Endothelial cell of umbilical vein (primary cell): ENCODE results near the gene PPP1R3D. TPM values are rescaled to one million over a fixed set of nuclear protein-coding genes. Genes with fewer than 3 reads are reported as not detected.
A peak's percentile ranks its signal among the peaks of the same experiment; 100 is the strongest.

Experiments
- BruUV-seq: library from RNA; stranded (reverse); fragments of 400-500 nt; replicated peaks from 2 replicates; lab custom pipeline; 2021; lab: Mats Ljungman, UMichigan
- CTCF ChIA-PET: fragments of 300-600, 350-600 bp; sonication (Branson Sonifier 250); formaldehyde crosslinking; loops from one replicate; lab custom pipeline; 2021; ENCODE audit warnings: antibody characterized with exemption, inconsistent platforms; lab: Charles Lee
- POLR2A ChIA-PET: fragments of 300-600, 350-600 bp; sonication (Branson Sonifier 250); formaldehyde crosslinking; loops from one replicate; lab custom pipeline; 2021; ENCODE audit warnings: antibody characterized with exemption, inconsistent platforms; lab: Charles Lee
- DNase-seq: peaks from one replicate; pipeline ENCODE4 v3.0.0-alpha.2; 2011; ENCODE audit warnings: low read depth, low spot score
- FAIRE-seq: peaks from 2 replicates; lab custom pipeline; 2011; peaks lifted over from hg19 to GRCh38; lab: Jason Lieb, UNC
- H2AFZ ChIP-seq: 2 replicates; pipeline ENCODE4 v1.6.0; 2012; ENCODE audit warnings: low read depth, low read length, control low read depth, inconsistent platforms
- H3K27ac ChIP-seq: 2 replicates; pipeline ENCODE4 v1.5.1; 2011; ENCODE audit warnings: low read depth, mild to moderate bottlenecking, control low read depth, low read length, moderate library complexity; ENCODE audit not compliant: insufficient read depth
- H3K27me3 ChIP-seq, 2 experiments: 2 replicates each; pipeline versions ENCODE4 v1.6.0 to v1.6.1; 2011; ENCODE audit warnings: low read length in 2 of 2, mixed read lengths in 1 of 2; ENCODE audit not compliant: control insufficient read depth in 2 of 2, insufficient read depth in 2 of 2
- H3K36me3 ChIP-seq, 2 experiments: 2 replicates in 1 of 2; 3 replicates in 1 of 2; pipeline ENCODE4 v1.5.1; 2011; ENCODE audit warnings: low read length in 2 of 2, mild to moderate bottlenecking in 1 of 2, moderate library complexity in 1 of 2; ENCODE audit not compliant: control insufficient read depth in 2 of 2, insufficient read depth in 2 of 2; ENCODE audit errors: extremely low read depth in 1 of 2
- H3K4me1 ChIP-seq: 3 replicates; pipeline ENCODE4 v1.5.1; 2011; ENCODE audit warnings: mild to moderate bottlenecking, low read length; ENCODE audit not compliant: control insufficient read depth, insufficient read depth; ENCODE audit errors: extremely low read depth
- H3K4me2 ChIP-seq: 2 replicates; pipeline ENCODE4 v1.6.1; 2011; ENCODE audit warnings: low read length, control low read depth, mixed read lengths; ENCODE audit not compliant: insufficient read depth
- H3K4me3 ChIP-seq, 3 experiments: fragments of 200-600 bp in 1 of 3; sonication (generic), shearing (Covaris generic) in 1 of 3; replicated peaks in 1 of 3; 2 replicates each; pipeline ENCODE4 v1.5.1; 2011 to 2016; ENCODE audit warnings: control low read depth in 3 of 3, low read length in 3 of 3, mild to moderate bottlenecking in 2 of 3, inconsistent platforms in 1 of 3, low read depth in 1 of 3, moderate library complexity in 1 of 3; ENCODE audit not compliant: insufficient read depth in 1 of 3
- H3K79me2 ChIP-seq: 2 replicates; pipeline ENCODE4 v1.6.0; 2012; ENCODE audit warnings: low read length, inconsistent platforms; ENCODE audit not compliant: control insufficient read depth, insufficient read depth
- H3K9ac ChIP-seq: replicated peaks from 2 replicates; pipeline ENCODE3; 2011; ENCODE audit warnings: low read length, control low read depth; ENCODE audit not compliant: insufficient read depth; ENCODE audit errors: extremely low read depth
- H3K9me1 ChIP-seq: replicated peaks from 3 replicates; pipeline ENCODE4 v1.6.0; 2011; ENCODE audit warnings: mild to moderate bottlenecking, low read length; ENCODE audit not compliant: control insufficient read depth, insufficient read depth; ENCODE audit errors: extremely low read depth
- H3K9me3 ChIP-seq: replicated peaks from 2 replicates; pipeline ENCODE4 v1.5.1; 2012; ENCODE audit warnings: low read length, inconsistent platforms; ENCODE audit not compliant: control insufficient read depth, insufficient read depth
- H4K20me1 ChIP-seq: replicated peaks from 2 replicates; pipeline ENCODE3; 2011; ENCODE audit warnings: mild to moderate bottlenecking, low read length; ENCODE audit not compliant: control insufficient read depth, insufficient read depth; ENCODE audit errors: extremely low read depth
- CTCF ChIP-seq, 2 donors: IDR thresholded peaks; 1 replicate in 1 of 2; 2 replicates in 1 of 2; pipeline ENCODE4 v1.5.1; 2011; ENCODE audit warnings: low read length in 2 of 2, mild to moderate bottlenecking in 2 of 2, moderate library complexity in 2 of 2, control low read depth in 1 of 2, inconsistent platforms in 1 of 2, low read depth in 1 of 2; ENCODE audit not compliant: insufficient read depth in 1 of 2; ENCODE audit errors: extremely low read depth in 1 of 2
- EZH2 ChIP-seq: IDR thresholded peaks from 2 replicates; pipeline ENCODE4 v1.6.1; 2012; ENCODE audit warnings: borderline replicate concordance, low read depth, mild to moderate bottlenecking, moderate library complexity, low read length, inconsistent platforms; ENCODE audit not compliant: severe bottlenecking
- FOS ChIP-seq: IDR thresholded peaks from 2 replicates; pipeline ENCODE4 v1.6.1; 2011; ENCODE audit warnings: mild to moderate bottlenecking, low read length, moderate library complexity, borderline replicate concordance; ENCODE audit not compliant: insufficient read depth
- GATA2 ChIP-seq: IDR thresholded peaks from 2 replicates; pipeline ENCODE4 v1.7.0; 2011; ENCODE audit warnings: low read depth, mild to moderate bottlenecking, moderate library complexity, mixed read lengths, low read length; ENCODE audit not compliant: insufficient read length, insufficient read depth
- JUN ChIP-seq: IDR thresholded peaks from 2 replicates; pipeline ENCODE4 v1.6.1; 2011; ENCODE audit warnings: borderline replicate concordance, low read depth; ENCODE audit not compliant: insufficient read length, insufficient read depth
- MAX ChIP-seq: IDR thresholded peaks from 2 replicates; pipeline ENCODE4 v1.6.1; 2011; ENCODE audit not compliant: insufficient read depth, insufficient read length
- MYC ChIP-seq: IDR thresholded peaks from one replicate; pipeline ENCODE4 v1.6.1; 2011; ENCODE audit warnings: mild to moderate bottlenecking, low read depth, low read length
- POLR2A ChIP-seq: IDR thresholded peaks from 2 replicates; pipeline ENCODE4 v1.6.1; 2012; ENCODE audit warnings: low read depth, mild to moderate bottlenecking, control low read depth, low read length
- POLR2AphosphoS5 ChIP-seq: IDR thresholded peaks from 2 replicates; pipeline ENCODE4 v1.6.1; 2012; ENCODE audit warnings: low read depth, mild to moderate bottlenecking, control low read depth, low read length, moderate library complexity; ENCODE audit not compliant: insufficient read depth
- dilution Hi-C: fragments of 300-500 bp; cut with MboI; formaldehyde crosslinking; loops from one replicate; pipeline ENCODE4 v1.15.0; 2019; ENCODE audit warnings: low sequenced_read_pairs; ENCODE audit not compliant: extremely low pct_ligation_motif_present
- intact Hi-C: fragments of 100-400 bp; cut with micrococcal nuclease; formaldehyde crosslinking; loops from one replicate; pipeline ENCODE4 v1.10.0; 2022
- polyA plus RNA-seq, 4 experiments: library from polyadenylated mRNA; depleted of rRNA in 3 of 4; stranded (reverse) in 3 of 4; unstranded in 1 of 4; fragments of >200 nt; gene quantifications; 2 replicates each; pipeline versions ENCODE4 v1.2.1 to v1.2.3, GENCODE V29; 2011 to 2012; ENCODE audit warnings: missing spikeins in 1 of 4
- total RNA-seq: library from RNA; stranded (reverse); gene quantifications from 2 replicates; pipeline ENCODE4 v1.2.3, GENCODE V29; 2021

Gene PPP1R3D
- total and polyA plus RNA-seq, 2 donors (not counting 3 experiments of a cell fraction or from before 2014, with no cell fraction given) = 1.7 to 5.2 TPM

- intact Hi-C loops (loop anchor here (10.0 kb wide), 1 partner anchor 934 kb away; the partner anchor contains the start of gene TUBB1), dilution Hi-C loops (no loop called here)
- no peak overlapping the region for H3K4me3 ChIP-seq
- no peak overlapping the region for H3K27ac ChIP-seq
- DNase-seq (peak; percentile 57), FAIRE-seq (peak; percentile 85)
- CTCF ChIA-PET = interaction anchor here (0.7 to 4.6 kb wide), 4 partner anchors 9 to 1947 kb away, joined by 3 to 28 read pairs (median 14); partner anchors contain the start of genes FAM217B, PPP1R3D and SYCP2
- no peaks in the 10 kb centered on the region for H3K79me2 ChIP-seq
- H3K36me3 ChIP-seq = peaks cover 3 to 5% of the 10 kb centered on the region in 2 experiments
- H3K4me1 ChIP-seq = no peaks in the 10 kb centered on the region
- H2AFZ ChIP-seq = no peak overlapping the region
- BruUV-seq = no TSS peak
- no peak overlapping the region for H3K4me2 ChIP-seq
- no peak overlapping the region for H3K9ac ChIP-seq
- no peaks in the 10 kb centered on the region for H3K9me1 ChIP-seq
- no peaks in the 10 kb centered on the region for H3K9me3 ChIP-seq
- H4K20me1 ChIP-seq = no peaks in the 10 kb centered on the region
- POLR2A ChIA-PET = no interaction called here
- TF ChIP-seq CTCF (IDR thresholded peaks at IDR 0.05; ENCODE audit: extremely low read depth in 1 of 2, insufficient read depth in 1 of 2, low read depth in 1 of 2, low read length in 2 of 2) = peak; percentile 38 to 41
- TF ChIP-seq MYC = no peak
- no peaks in the 10 kb centered on the region for H3K27me3 ChIP-seq
Measured at GRCh38 chr20:59948828-59949720, 9.0 kb upstream of the PPP1R3D start.

- DNase-seq = no peak
- peaks cover 4 to 5% of the 10 kb centered on the region in 2 experiments for H3K36me3 ChIP-seq
- no peak overlapping the region for H3K4me2 ChIP-seq
- POLR2A ChIA-PET = no interaction called here
- no peaks in the 10 kb centered on the region for H3K9me3 ChIP-seq
- no TSS peak for BruUV-seq
- intact Hi-C loops (loop anchor here (10.0 kb wide), 1 partner anchor 933 kb away; the partner anchor contains the start of gene TUBB1), dilution Hi-C loops (no loop called here)
- no peak overlapping the region for H3K4me3 ChIP-seq
- no peaks in the 10 kb centered on the region for H4K20me1 ChIP-seq
- H2AFZ ChIP-seq = no peak overlapping the region
- H3K27ac ChIP-seq = no peak overlapping the region
- H3K9ac ChIP-seq = no peak overlapping the region
- no peaks in the 10 kb centered on the region for H3K79me2 ChIP-seq
- H3K9me1 ChIP-seq = no peaks in the 10 kb centered on the region
- TF ChIP-seq POLR2A (no peak), MAX (no peak), MYC (no peak), GATA2 (no peak), POLR2AphosphoS5 (no peak), FOS (no peak), EZH2 (no peak), CTCF (IDR thresholded peaks at IDR 0.05; ENCODE audit: extremely low read depth in 1 of 2, insufficient read depth in 1 of 2, low read depth in 1 of 2, low read length in 2 of 2) (no peak), JUN (no peak)
- H3K27me3 ChIP-seq = no peaks in the 10 kb centered on the region
- CTCF ChIA-PET = interaction anchor here (2.0 to 4.6 kb wide), 3 partner anchors 9 to 1948 kb away, joined by 9 to 28 read pairs (median 18); partner anchors contain the start of genes FAM217B, PPP1R3D and SYCP2
- no peaks in the 10 kb centered on the region for H3K4me1 ChIP-seq
- no peak for FAIRE-seq
Measured at GRCh38 chr20:59948212-59948611, 8.1 kb upstream of the PPP1R3D start.
